Esophagus mucosa (tissue), 1 donor: ENCODE data around the gene ME2. TPM values are rescaled to one million over a fixed set of nuclear protein-coding genes. Genes with fewer than 3 reads are reported as not detected.
"Not testable (repeated sequence)": the region's sequence is repeated elsewhere in the genome, so short reads cannot be mapped to it uniquely, and the experiment has no call there.

ENCODE experiments used
- ATAC-seq: fragments of 200-7000 bp; cut with Tn5 transposase; one replicate; pipeline ENCODE4 v1.9.1; 2020
- total RNA-seq: library from RNA; stranded (reverse); gene quantifications from one replicate; pipeline ENCODE4 v1.2.4, GENCODE V29; 2023
- donor health status: DM: yes; HTN: yes; CAD: no.

Gene ME2
- total RNA-seq, 1 donor from 2014 or later: 16.7 TPM

- no peak for ATAC-seq
Measured at GRCh38 chr18:50862401-50862800, 16.5 kb upstream of the ME2 start.

GRCh38 chr18:50863840-50864375, 15.0 kb upstream of the ME2 start:
- ATAC-seq: no peak

GRCh38 chr18:50866765-50867164, 12.2 kb upstream of the ME2 start:
- no peak for ATAC-seq

- peak; percentile 49 for ATAC-seq
Measured at GRCh38 chr18:50869150-50869549, 9.8 kb upstream of the ME2 start.

GRCh38 chr18:50870138-50870845, 8.6 kb upstream of the ME2 start:
- ATAC-seq: peak; percentile 94

- no peak for ATAC-seq
Measured at GRCh38 chr18:50871846-50872245, 7.1 kb upstream of the ME2 start.

- ATAC-seq: no peak
Measured at GRCh38 chr18:50875966-50876536, 2.9 kb upstream of the ME2 start.

GRCh38 chr18:50877545-50878265, 1.2 kb upstream of the ME2 start:
- peak; percentile 71 for ATAC-seq

GRCh38 chr18:50879302-50880118, 592 bp downstream of the ME2 start:
- ATAC-seq: peak; percentile 1

GRCh38 chr18:50880119-50880465, 1.2 kb downstream of the ME2 start:
- ATAC-seq: no peak

GRCh38 chr18:50880944-50881343, 2.0 kb downstream of the ME2 start:
- ATAC-seq: not testable (repeated sequence)

GRCh38 chr18:50886929-50887328, 8.0 kb downstream of the ME2 start:
- no peak for ATAC-seq

- no peak for ATAC-seq
Measured at GRCh38 chr18:50895350-50896045, 16.6 kb downstream of the ME2 start.

- no peak for ATAC-seq
Measured at GRCh38 chr18:50896093-50896492, 17.2 kb downstream of the ME2 start.

GRCh38 chr18:50898919-50899318, 20.0 kb downstream of the ME2 start:
- ATAC-seq: no peak

- no peak for ATAC-seq
Measured at GRCh38 chr18:50902797-50903196, 23.9 kb downstream of the ME2 start.

- no peak for ATAC-seq
Measured at GRCh38 chr18:50906843-50907242, 27.9 kb downstream of the ME2 start.

- no peak for ATAC-seq
Measured at GRCh38 chr18:50909261-50909660, 30.3 kb downstream of the ME2 start.

- no peak for ATAC-seq
Measured at GRCh38 chr18:50911006-50911405, 32.1 kb downstream of the ME2 start.

- no peak for ATAC-seq
Measured at GRCh38 chr18:50917021-50917420, 38.1 kb downstream of the ME2 start.

- ATAC-seq: no peak
Measured at GRCh38 chr18:50918153-50918552, 39.2 kb downstream of the ME2 start.

GRCh38 chr18:50924372-50924771, 45.5 kb downstream of the ME2 start:
- no peak for ATAC-seq
